GM12865 (cell line): Measurements from ENCODE around the gene CELF4.

Experiments
- DNase-seq: peaks from one replicate; pipeline ENCODE4 v3.0.0; 2010; ENCODE audit warnings: low read depth
- H3K4me3 ChIP-seq: 2 replicates; pipeline ENCODE4 v1.5.1; 2011; ENCODE audit warnings: mild to moderate bottlenecking, low read depth, low read length, control low read depth
- CTCF ChIP-seq: IDR thresholded peaks from 2 replicates; pipeline ENCODE4 v1.5.1; 2011; ENCODE audit warnings: low read length, control low read depth, low read depth, inconsistent platforms; ENCODE audit not compliant: insufficient read depth; ENCODE audit errors: missing control alignments

Gene CELF4

GRCh38 chr18:37550118-37550875, 15.3 kb downstream of the CELF4 start:
- no peak for DNase-seq
- no peak for TF ChIP-seq CTCF
- H3K4me3 ChIP-seq = no peak overlapping the region

GRCh38 chr18:37548679-37549289, 16.8 kb downstream of the CELF4 start:
- no peak overlapping the region for H3K4me3 ChIP-seq
- no peak for DNase-seq
- no peak for TF ChIP-seq CTCF

GRCh38 chr18:37547196-37547827, 18.3 kb downstream of the CELF4 start:
- no peak for DNase-seq
- no peak for TF ChIP-seq CTCF
- H3K4me3 ChIP-seq = no peak overlapping the region

GRCh38 chr18:37546651-37547050, 18.9 kb downstream of the CELF4 start:
- no peak for DNase-seq
- no peak overlapping the region for H3K4me3 ChIP-seq
- no peak for TF ChIP-seq CTCF

GRCh38 chr18:37546272-37546537, 19.4 kb downstream of the CELF4 start:
- DNase-seq = no peak
- H3K4me3 ChIP-seq = no peak overlapping the region
- TF ChIP-seq CTCF = no peak

GRCh38 chr18:37545461-37546271, 19.9 kb downstream of the CELF4 start:
- DNase-seq = no peak
- H3K4me3 ChIP-seq = no peak overlapping the region
- no peak for TF ChIP-seq CTCF
